Measurements from ENCODE around the gene OVCA2.

The OVCA2 gene

GRCh38 chr17:2041561-2042389 lies at the start of gene OVCA2:
TSS of gene OVCA2 (plus strand) at chr17:2042022. CDS start at chr17:2042048, 26 bp downstream.
- peak within 1 kb of the TSS; percentile 91 to 100 (median 92) for H3K4me3 Mint-ChIP-seq
- peak within 1 kb of the TSS; percentile 73 to 94 (median 93) for H3K27ac Mint-ChIP-seq
- H3K36me3 Mint-ChIP-seq (ENCODE audit: low read depth), result peaks cover 29% of the 10 kb centered on the region
- H3K27me3 Mint-ChIP-seq (ENCODE audit: low read depth), result peaks cover 4% of the 10 kb centered on the region
- H3K4me1 Mint-ChIP-seq, result peaks cover 9% of the 10 kb centered on the region
- H3K9me3 Mint-ChIP-seq, result no peaks in the 10 kb centered on the region
- TF ChIP-seq CTCF (IDR thresholded peaks at IDR 0.05; ENCODE audit: unreplicated experiment in 3 of 3), result peak; percentile 43 to 65 (median 45)

GRCh38 chr17:1992541-1992940 lies 49.3 kb upstream of the OVCA2 start:
- Mint-ChIP-seq H3K9me3 (no peaks in the 10 kb centered on the region), H3K27me3 (ENCODE audit: low read depth) (peaks cover 47% of the 10 kb centered on the region), H3K36me3 (ENCODE audit: low read depth) (no peaks in the 10 kb centered on the region)

GRCh38 chr17:1994707-1995106 lies 47.1 kb upstream of the OVCA2 start:
- H3K4me1 Mint-ChIP-seq, result peaks cover 33% of the 10 kb centered on the region
- H3K36me3 Mint-ChIP-seq (ENCODE audit: low read depth), result no peaks in the 10 kb centered on the region
- no peaks in the 10 kb centered on the region for H3K9me3 Mint-ChIP-seq
- H3K27me3 Mint-ChIP-seq (ENCODE audit: low read depth), result peaks cover 37% of the 10 kb centered on the region
- no peak for TF ChIP-seq CTCF (IDR thresholded peaks at IDR 0.05; ENCODE audit: unreplicated experiment in 3 of 3)
- H3K27ac Mint-ChIP-seq, result peak overlapping the region in 1 of 3 experiments; percentile 35
- no peak overlapping the region for H3K4me3 Mint-ChIP-seq

More at GRCh38 chr17:1992541-1992940, 49.3 kb upstream of the OVCA2 start:
- Mint-ChIP-seq H3K4me1 (peaks cover 23% of the 10 kb centered on the region), H3K27ac (no peak overlapping the region), H3K4me3 (no peak overlapping the region)
- TF ChIP-seq CTCF (IDR thresholded peaks at IDR 0.05; ENCODE audit: unreplicated experiment in 3 of 3), result no peak

- Mint-ChIP-seq H3K27ac (peak overlapping the region; percentile 65 to 97 (median 69)), H3K9me3 (no peaks in the 10 kb centered on the region), H3K27me3 (ENCODE audit: low read depth) (peaks cover 37% of the 10 kb centered on the region), H3K4me1 (peaks cover 38% of the 10 kb centered on the region), H3K4me3 (peak overlapping the region in 2 of 3 experiments; percentile 49 to 51), H3K36me3 (ENCODE audit: low read depth) (no peaks in the 10 kb centered on the region)
- TF ChIP-seq CTCF (IDR thresholded peaks at IDR 0.05; ENCODE audit: unreplicated experiment in 3 of 3), result no peak
These were observed 46.4 kb upstream of the OVCA2 start for GRCh38 chr17:1995321-1995892.

GRCh38 chr17:1995907-1996799 lies 45.7 kb upstream of the OVCA2 start:
- H3K27me3 Mint-ChIP-seq (ENCODE audit: low read depth), result peaks cover 32% of the 10 kb centered on the region
- H3K4me1 Mint-ChIP-seq, result peaks cover 38% of the 10 kb centered on the region
- H3K36me3 Mint-ChIP-seq (ENCODE audit: low read depth), result no peaks in the 10 kb centered on the region
- H3K27ac Mint-ChIP-seq, result peak overlapping the region; percentile 65 to 97 (median 69)
- H3K4me3 Mint-ChIP-seq, result peak overlapping the region in 2 of 3 experiments; percentile 29 to 49
- H3K9me3 Mint-ChIP-seq, result no peaks in the 10 kb centered on the region
- no peak for TF ChIP-seq CTCF (IDR thresholded peaks at IDR 0.05; ENCODE audit: unreplicated experiment in 3 of 3)
